Testis (tissue), 2 donors: Measurements from ENCODE around the gene RFPL2.

ENCODE experiments used
- CTCF ChIP-seq, 3 experiments: fragments of 450-650 bp in 2 of 3; fragments of 200-600 bp in 1 of 3; sonication (generic) in 1 of 3; IDR thresholded peaks; one replicate each; pipeline ENCODE4 v1.5.1; 2016 to 2019; ENCODE audit warnings: antibody characterized with exemption in 3 of 3, mild to moderate bottlenecking in 2 of 3, moderate library complexity in 1 of 3
- POLR2A ChIP-seq: fragments of 450-650 bp; IDR thresholded peaks from one replicate; pipeline ENCODE4 v1.6.1; 2017; ENCODE audit warnings: antibody characterized with exemption, mild to moderate bottlenecking, moderate library complexity

DNA sequence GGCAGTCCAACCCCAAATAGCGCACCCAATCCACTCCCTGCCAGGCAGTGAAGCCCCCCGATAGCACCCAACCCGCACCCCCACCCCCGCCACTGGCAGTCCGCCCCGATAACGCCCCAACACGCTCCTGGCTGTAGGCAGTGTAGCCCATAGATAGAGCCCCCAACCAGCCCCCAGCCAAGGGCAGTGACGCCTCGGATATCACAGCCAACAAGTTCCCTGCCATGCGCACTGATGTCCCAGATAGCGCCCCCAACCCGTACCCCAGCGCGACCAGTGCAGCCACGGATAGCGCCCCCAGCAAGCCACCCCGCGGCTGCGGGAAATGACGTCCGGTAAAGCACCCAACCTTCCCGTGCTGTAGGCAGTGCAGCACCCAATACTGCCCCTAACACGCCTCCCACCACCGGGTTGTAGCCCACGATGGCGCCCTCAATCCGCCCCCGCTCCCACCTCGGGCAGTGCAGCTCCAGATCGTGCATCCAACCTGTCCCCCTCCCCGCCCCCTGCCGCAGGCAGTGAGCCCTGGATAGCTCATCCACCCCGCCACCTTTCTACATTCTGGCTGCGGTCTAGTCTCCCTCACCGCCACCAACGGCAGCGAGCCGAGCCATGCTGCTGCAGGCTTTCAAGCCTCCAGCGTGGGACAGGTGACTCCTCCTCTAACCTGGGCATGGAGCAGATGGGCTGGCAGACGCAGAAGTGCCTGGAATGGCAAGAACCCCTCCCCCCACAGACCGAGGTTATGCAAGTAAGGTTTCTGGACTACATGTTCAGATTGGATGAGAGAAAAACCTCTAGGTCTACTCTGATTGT is 625 bp downstream of the RFPL2 start:
- TF ChIP-seq POLR2A (no peak), CTCF (IDR thresholded peaks at IDR 0.05) (no peak)
